ENCODE measurements around the gene SPPL2C. TPM values are rescaled to one million over a fixed set of nuclear protein-coding genes. Genes with fewer than 3 reads are reported as not detected.

The SPPL2C gene
- total RNA-seq, 1 experiment from 2014 or later, result not detected

DNA sequence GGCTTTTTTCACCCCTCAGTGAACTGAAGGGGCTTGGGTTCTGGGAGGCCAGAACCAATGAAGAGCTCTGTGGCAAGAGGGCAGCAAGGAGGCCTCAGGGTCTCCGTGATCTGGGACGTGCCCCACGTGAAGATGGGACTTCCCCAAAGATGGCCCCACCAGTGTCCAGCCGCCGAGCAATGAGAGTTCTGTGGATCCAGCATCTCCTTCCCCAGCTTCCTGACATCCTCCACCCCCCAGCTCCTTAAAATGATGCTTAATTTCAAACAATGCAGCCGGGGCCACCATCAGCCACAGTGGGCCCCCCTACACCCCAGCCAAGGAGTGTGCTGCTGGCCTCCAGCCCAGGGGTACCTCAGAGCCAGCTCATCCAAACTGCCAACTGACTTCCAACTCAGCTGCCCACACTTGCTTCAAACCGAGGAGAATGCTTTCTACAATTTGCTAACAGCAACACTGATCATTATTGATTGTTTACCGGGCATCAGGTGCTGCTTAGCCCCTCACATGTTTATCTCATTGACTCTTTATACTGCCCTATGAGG lies 5.9 kb upstream of the SPPL2C start:
- Histone ChIP-seq H4K91ac (ENCODE audit: insufficient read length, low read depth, low read length) (no peak overlapping the region), H3K4ac (ENCODE audit: low read depth, low read length) (no peak overlapping the region), H3K27ac (ENCODE audit: insufficient read length, low read depth, low read length) (no peak overlapping the region), H2BK12ac (ENCODE audit: insufficient read length, low read depth, low read length) (no peak overlapping the region), H3K4me1 (ENCODE audit: insufficient read depth, low read length) (no peaks in the 10 kb centered on the region), H3K9me3 (ENCODE audit: control insufficient read depth, low read depth, low read length) (no peaks in the 10 kb centered on the region), H3K23ac (ENCODE audit: insufficient read length, low read depth, low read length) (no peak overlapping the region), H3T11ph (ENCODE audit: low read length) (no peak overlapping the region), H2BK5ac (ENCODE audit: insufficient read length, low read length) (no peak overlapping the region), H3K56ac (ENCODE audit: insufficient read length, low read depth, low read length) (no peak overlapping the region), H3K18ac (ENCODE audit: insufficient read length, low read depth, low read length) (no peak overlapping the region), H3K79me1 (ENCODE audit: insufficient read depth, low read depth, low read length, poor library complexity, severe bottlenecking) (no peaks in the 10 kb centered on the region), H4K8ac (replicated peaks; ENCODE audit: insufficient read length, low read depth, low read length) (no peak overlapping the region), H2BK20ac (ENCODE audit: low read depth, low read length, poor library complexity, severe bottlenecking) (no peak overlapping the region), H3K27me3 (ENCODE audit: insufficient read depth, low read length) (no peaks in the 10 kb centered on the region), H2AFZ (ENCODE audit: low read length) (no peak overlapping the region), H4K5ac (ENCODE audit: insufficient read length, low read depth, low read length) (no peak overlapping the region), H4K20me1 (ENCODE audit: control insufficient read depth, insufficient read depth, insufficient read length) (no peaks in the 10 kb centered on the region), H3K14ac (ENCODE audit: insufficient read depth, low read length) (no peak overlapping the region; the same call in 1 of the 2 replicates), H3K9ac (ENCODE audit: extremely low read depth, insufficient read length, low read length) (no peak overlapping the region), H2BK120ac (ENCODE audit: low read depth, low read length, poor library complexity, severe bottlenecking) (no peak overlapping the region), H3K23me2 (ENCODE audit: insufficient read length, low read depth, low read length, poor library complexity, severe bottlenecking) (no peaks in the 10 kb centered on the region), H2BK15ac (ENCODE audit: low read depth, low read length) (no peak overlapping the region), H2AK5ac (ENCODE audit: insufficient read length, low read length) (no peak overlapping the region), H3K79me2 (ENCODE audit: insufficient read depth, low read length) (no peaks in the 10 kb centered on the region), H3K4me2 (ENCODE audit: insufficient read depth, insufficient read length, low read length) (no peak overlapping the region)
- peaks cover 4% of the 10 kb centered on the region for H3K27me3 Mint-ChIP-seq (ENCODE audit: low read depth)
- peaks cover 3 to 10% of the 10 kb centered on the region in 2 experiments; a peak in 2 of 4 replicates for H3K4me1 Mint-ChIP-seq
- no peak overlapping the region for H3K4me3 Mint-ChIP-seq
- H3K9me3 Mint-ChIP-seq, result no peaks in the 10 kb centered on the region
- DNase-seq, result no peak
- no CpG with 5 or more reads among the region's 8 CpGs for WGBS (ENCODE audit: extremely low coverage, insufficient read length, low lambda C conversion rate)
- TF ChIP-seq, protein P1, sequence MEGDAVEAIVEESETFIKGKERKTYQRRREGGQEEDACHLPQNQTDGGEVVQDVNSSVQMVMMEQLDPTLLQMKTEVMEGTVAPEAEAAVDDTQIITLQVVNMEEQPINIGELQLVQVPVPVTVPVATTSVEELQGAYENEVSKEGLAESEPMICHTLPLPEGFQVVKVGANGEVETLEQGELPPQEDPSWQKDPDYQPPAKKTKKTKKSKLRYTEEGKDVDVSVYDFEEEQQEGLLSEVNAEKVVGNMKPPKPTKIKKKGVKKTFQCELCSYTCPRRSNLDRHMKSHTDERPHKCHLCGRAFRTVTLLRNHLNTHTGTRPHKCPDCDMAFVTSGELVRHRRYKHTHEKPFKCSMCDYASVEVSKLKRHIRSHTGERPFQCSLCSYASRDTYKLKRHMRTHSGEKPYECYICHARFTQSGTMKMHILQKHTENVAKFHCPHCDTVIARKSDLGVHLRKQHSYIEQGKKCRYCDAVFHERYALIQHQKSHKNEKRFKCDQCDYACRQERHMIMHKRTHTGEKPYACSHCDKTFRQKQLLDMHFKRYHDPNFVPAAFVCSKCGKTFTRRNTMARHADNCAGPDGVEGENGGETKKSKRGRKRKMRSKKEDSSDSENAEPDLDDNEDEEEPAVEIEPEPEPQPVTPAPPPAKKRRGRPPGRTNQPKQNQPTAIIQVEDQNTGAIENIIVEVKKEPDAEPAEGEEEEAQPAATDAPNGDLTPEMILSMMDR (conservative IDR thresholded peaks at IDR 0.05), result no peak
- H3K27ac Mint-ChIP-seq, result no peak overlapping the region
- no peaks in the 10 kb centered on the region for H3K36me3 Mint-ChIP-seq (ENCODE audit: insufficient read depth in 1 of 3, low read depth in 3 of 3)
